HepG2 (cell line): ENCODE measurements around the gene VPS18. TPM values are rescaled to one million over a fixed set of nuclear protein-coding genes. Genes with fewer than 3 reads are reported as not detected.

Experiments
- ATAC-seq: fragments of 200-7000 bp; cut with Tn5 transposase; 3 replicates; pipeline ENCODE4 v1.9.1; 2020; ENCODE audit warnings: mild to moderate bottlenecking, moderate library complexity
- BruUV-seq: library from RNA; stranded (reverse); fragments of 400-500 nt; replicated peaks from 2 replicates; lab custom pipeline; 2021; lab: Mats Ljungman, UMichigan
- CTCF ChIA-PET: fragments of 300-600 bp; formaldehyde crosslinking; extraction: SDS; loops from one replicate; lab custom pipeline; 2021; ENCODE audit warnings: low total read pairs, inconsistent platforms, low intra/inter-chr PET ratio; lab: Yijun Ruan, JAX
- POLR2A ChIA-PET: fragments of 350-600 bp; sonication (Branson Sonifier 250); formaldehyde crosslinking; loops from one replicate; lab custom pipeline; 2020; ENCODE audit warnings: antibody characterized with exemption, inconsistent platforms; lab: Yijun Ruan, JAX
- DNase-seq: peaks from one replicate; pipeline ENCODE4 v3.0.0-alpha.2; 2015; ENCODE audit warnings: low spot score
- FAIRE-seq: peaks from 3 replicates; lab custom pipeline; 2011; peaks lifted over from hg19 to GRCh38; lab: Jason Lieb, UNC
- H2AFZ ChIP-seq: one replicate; pipeline ENCODE4 v1.6.1; 2011; ENCODE audit warnings: low read length, inconsistent platforms
- H3K27ac ChIP-seq: fragments of 300-600 bp; 3 replicates; pipeline ENCODE4 v1.8.0; 2011; ENCODE audit warnings: mixed run types, mild to moderate bottlenecking, mixed read lengths, low read length, inconsistent platforms; ENCODE audit not compliant: insufficient read depth; ENCODE audit errors: extremely low read length
- H3K27me3 ChIP-seq, 2 experiments: fragments of 200-600 bp in 1 of 2; 2 replicates in 1 of 2; 3 replicates in 1 of 2; pipeline versions ENCODE4 v1.6.0 to v1.8.0; 2011; ENCODE audit warnings: low read length in 2 of 2, mild to moderate bottlenecking in 2 of 2, moderate library complexity in 2 of 2, inconsistent platforms in 1 of 2; ENCODE audit not compliant: insufficient read depth in 2 of 2, control insufficient read depth in 1 of 2
- H3K36me3 ChIP-seq, 2 experiments: fragments of 200-600 bp in 1 of 2; replicated peaks in 1 of 2; 2 replicates in 1 of 2; 3 replicates in 1 of 2; pipeline versions ENCODE4 v1.5.1 to v1.8.0; 2011; ENCODE audit warnings: low read length in 2 of 2, inconsistent platforms in 1 of 2; ENCODE audit not compliant: insufficient read depth in 2 of 2, control insufficient read depth in 1 of 2
- H3K4me1 ChIP-seq: 2 replicates; pipeline ENCODE4 v1.5.1; 2012; ENCODE audit warnings: low read length, inconsistent platforms; ENCODE audit not compliant: insufficient read depth
- H3K4me2 ChIP-seq: 2 replicates; pipeline ENCODE4 v1.6.0; 2011; ENCODE audit warnings: low read depth, low read length, inconsistent platforms
- H3K4me3 ChIP-seq, 3 experiments: fragments of 200-600 bp in 1 of 3; sonication (generic), shearing (Covaris generic) in 1 of 3; replicated peaks in 1 of 3; 2 replicates each; pipeline ENCODE4 v1.5.1; 2011 to 2016; ENCODE audit warnings: low read length in 3 of 3, inconsistent platforms in 2 of 3, low read depth in 2 of 3, mild to moderate bottlenecking in 2 of 3, control low read depth in 1 of 3, mixed read lengths in 1 of 3; ENCODE audit not compliant: insufficient read depth in 1 of 3
- H3K79me2 ChIP-seq: one replicate; pipeline ENCODE4 v1.6.1; 2011; ENCODE audit warnings: low read length, inconsistent platforms; ENCODE audit not compliant: insufficient read depth
- H3K9ac ChIP-seq: 2 replicates; pipeline ENCODE4 v1.6.0; 2011; ENCODE audit warnings: mild to moderate bottlenecking, low read depth, low read length, inconsistent platforms; ENCODE audit not compliant: insufficient read depth
- H3K9me3 ChIP-seq: 2 replicates; pipeline ENCODE4 v1.5.1; 2012; ENCODE audit warnings: mild to moderate bottlenecking, low read length
- H4K20me1 ChIP-seq: 2 replicates; pipeline ENCODE4 v1.6.0; 2011; ENCODE audit warnings: inconsistent platforms, mild to moderate bottlenecking, low read length, moderate library complexity; ENCODE audit not compliant: insufficient read depth
- HINFP ChIP-seq: sonication (generic); formaldehyde crosslinking; IDR thresholded peaks from 2 replicates; pipeline ENCODE4 v1.4.0; 2020; ENCODE audit warnings: low read depth, mild to moderate bottlenecking, missing genetic modification reagents
- HMG20A ChIP-seq: IDR thresholded peaks from 2 replicates; pipeline ENCODE4 v1.6.1; 2016; ENCODE audit warnings: borderline replicate concordance
- RFX1 ChIP-seq: fragments of 450-650 bp; IDR thresholded peaks from 2 replicates; pipeline ENCODE4 v1.6.1; 2017
- ZFY ChIP-seq: sonication (generic); formaldehyde crosslinking; IDR thresholded peaks from 2 replicates; pipeline ENCODE4 v1.4.0; 2020; ENCODE audit warnings: missing genetic modification reagents
- ZNF234 ChIP-seq: sonication (generic); formaldehyde crosslinking; conservative IDR thresholded peaks from 2 replicates; pipeline ENCODE4 v1.5.1; 2020; ENCODE audit warnings: mild to moderate bottlenecking, missing genetic modification reagents
- ZNF546 ChIP-seq: sonication (generic); formaldehyde crosslinking; conservative IDR thresholded peaks from 2 replicates; pipeline ENCODE4 v1.8.1; 2023; ENCODE audit warnings: mild to moderate bottlenecking, missing genetic modification reagents
- ZNF687 ChIP-seq: sonication (generic); formaldehyde crosslinking; IDR thresholded peaks from 2 replicates; pipeline ENCODE4 v1.5.1; 2020; ENCODE audit warnings: mild to moderate bottlenecking, missing genetic modification reagents, moderate library complexity
- ZNF747 ChIP-seq: sonication (generic); formaldehyde crosslinking; IDR thresholded peaks from 2 replicates; pipeline ENCODE4 v1.8.1; 2023; ENCODE audit warnings: missing genetic modification reagents, mild to moderate bottlenecking, borderline replicate concordance
- WGBS: methylation state at CpG from one replicate; pipeline ENCODE4 v1.1.6; 2017; ENCODE audit warnings: low lambda C conversion rate; 5-methylcytosine and 5-hydroxymethylcytosine counted together
- in situ Hi-C: cut with HindIII; loops from 2 replicates; pipeline ENCODE4 v1.10.0; 2017; ENCODE audit warnings: low pct_unique_long_range_greater_than_20kb; ENCODE audit not compliant: extremely low pct_ligation_motif_present
- intact Hi-C: fragments of 100-400 bp; cut with micrococcal nuclease; formaldehyde crosslinking; loops from one replicate; pipeline ENCODE4 v1.10.0; 2022; ENCODE audit not compliant: unreplicated experiment
- polyA plus RNA-seq, 8 experiments: library from polyadenylated mRNA; depleted of rRNA in 3 of 8; stranded (reverse) in 7 of 8; unstranded in 1 of 8; fragments of >200 nt; fragmentation: Illumina TruSeq in 4 of 8; extraction: Trizol in 4 of 8; gene quantifications; 2 replicates each; pipeline versions ENCODE4 v1.2.1 to v1.2.3, GENCODE V29; 2011 to 2016; ENCODE audit warnings: low read depth in 4 of 8, missing spikeins in 1 of 8, mixed read lengths in 1 of 8; ENCODE audit not compliant: insufficient read depth in 1 of 8
- total RNA-seq, 5 experiments: library from RNA; depleted of rRNA; stranded (reverse); fragments of >200 nt; fragmentation: Illumina TruSeq; extraction: Trizol; gene quantifications; 2 replicates each; pipeline ENCODE4 v1.2.3, GENCODE V29; 2016; ENCODE audit warnings: low read depth in 1 of 5

Gene VPS18
- total and polyA plus RNA-seq, 2 of the 13 experiments (the other 11 are each of a cell fraction or from before 2014, with no cell fraction given), result 5.8 to 17.0 TPM

GRCh38 chr15:40911141-40911540 is 16.9 kb downstream of the VPS18 start:
- Histone ChIP-seq H3K9me3 (no peaks in the 10 kb centered on the region), H4K20me1 (no peaks in the 10 kb centered on the region), H3K4me3 (peak overlapping the region in 1 of 3 experiments; percentile 42; a peak in 1 of 6 replicates), H2AFZ (no peak overlapping the region), H3K4me2 (peak overlapping the region; percentile 84), H3K27ac (no peak overlapping the region), H3K4me1 (peaks cover 75% of the 10 kb centered on the region), H3K9ac (peak overlapping the region; percentile 24; the same call in 1 of the 2 replicates), H3K79me2 (no peaks in the 10 kb centered on the region), H3K27me3 (peaks cover 0 to 4% of the 10 kb centered on the region in 2 experiments; a peak in 2 of 5 replicates), H3K36me3 (no peaks in the 10 kb centered on the region)
- TF ChIP-seq ZNF546 (CRISPR knock-in tag), result no peak
- 0 out of 2 replicates have a peak, but pooled peaks have one; percentile 8 for TF ChIP-seq RFX1
- TF ChIP-seq HMG20A (CRISPR knock-in tag), result no peak
- 0 out of 2 replicates have a peak, but pooled peaks have one; percentile 27 for TF ChIP-seq ZNF687 (CRISPR knock-in tag)
- TF ChIP-seq ZNF234, result no peak
- no peak for TF ChIP-seq HINFP (CRISPR knock-in tag)
- TF ChIP-seq ZFY, result 0 out of 2 replicates have a peak, but pooled peaks have one; percentile 15
- TF ChIP-seq ZNF747 (CRISPR knock-in tag), result no peak
- 2% methylated on average over 6 of the region's 7 CpGs for WGBS
- POLR2A ChIA-PET, result interaction anchor here (1.0 to 1.4 kb wide), 2 partner anchors 17 to 18 kb away, joined by 4 read pairs; partner anchors contain the start of genes DLL4 and VPS18
- DNase-seq (no peak), ATAC-seq (no peak), FAIRE-seq (no peak)
- in situ Hi-C loops (no loop called here), intact Hi-C loops (loop anchor here (2.0 kb wide), 1 partner anchor 18 kb away; the partner anchor contains the start of gene DLL4)
- CTCF ChIA-PET, result no interaction called here
- BruUV-seq, result no TSS peak
